RWPE1 (cell line): Measurements from ENCODE around the gene KL.

Experiments used
- CTCF ChIA-PET: fragments of 350-600 bp; sonication (Branson Sonifier 250); formaldehyde crosslinking; extraction: SDS; loops from one replicate; lab custom pipeline; 2021; lab: Yijun Ruan, JAX
- POLR2A ChIA-PET: fragments of 400-600 bp; formaldehyde crosslinking; extraction: SDS; loops from one replicate; lab custom pipeline; 2020; ENCODE audit warnings: antibody characterized with exemption; ENCODE audit not compliant: low non-redundant PET; lab: Yijun Ruan, JAX
- DNase-seq: peaks from one replicate; pipeline ENCODE4 v3.0.0; 2012; ENCODE audit warnings: low spot score
- H3K27ac ChIP-seq: fragments of 450-650 bp; 2 replicates; pipeline ENCODE4 v1.5.1; 2017
- TF ChIP-seq, protein P1 (sequence below): fragments of 450-650 bp; conservative IDR thresholded peaks from 2 replicates; pipeline ENCODE4 v1.5.1; 2017; ENCODE audit warnings: low read depth, mild to moderate bottlenecking

KL gene

DNA sequence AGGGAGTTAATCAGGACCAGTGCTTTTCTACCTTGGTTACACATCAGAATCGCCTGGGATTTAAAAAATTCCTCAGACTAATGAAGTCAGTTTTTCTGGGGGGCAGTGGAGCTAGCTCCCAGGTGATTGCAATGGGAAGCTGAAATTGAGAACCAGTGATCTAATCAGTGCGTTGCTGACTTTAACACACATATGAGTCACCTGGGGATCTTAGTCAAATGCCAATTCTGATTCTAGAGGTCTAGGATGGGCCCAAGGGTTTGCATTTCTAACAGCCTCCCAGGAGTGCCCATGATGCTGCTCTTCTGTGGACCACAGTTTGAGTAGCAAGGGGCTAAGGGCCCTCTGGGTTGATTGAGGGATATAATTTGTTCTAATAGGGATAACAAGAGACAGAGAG lies 54.5 kb downstream of the KL start:
- TF ChIP-seq, protein P1, sequence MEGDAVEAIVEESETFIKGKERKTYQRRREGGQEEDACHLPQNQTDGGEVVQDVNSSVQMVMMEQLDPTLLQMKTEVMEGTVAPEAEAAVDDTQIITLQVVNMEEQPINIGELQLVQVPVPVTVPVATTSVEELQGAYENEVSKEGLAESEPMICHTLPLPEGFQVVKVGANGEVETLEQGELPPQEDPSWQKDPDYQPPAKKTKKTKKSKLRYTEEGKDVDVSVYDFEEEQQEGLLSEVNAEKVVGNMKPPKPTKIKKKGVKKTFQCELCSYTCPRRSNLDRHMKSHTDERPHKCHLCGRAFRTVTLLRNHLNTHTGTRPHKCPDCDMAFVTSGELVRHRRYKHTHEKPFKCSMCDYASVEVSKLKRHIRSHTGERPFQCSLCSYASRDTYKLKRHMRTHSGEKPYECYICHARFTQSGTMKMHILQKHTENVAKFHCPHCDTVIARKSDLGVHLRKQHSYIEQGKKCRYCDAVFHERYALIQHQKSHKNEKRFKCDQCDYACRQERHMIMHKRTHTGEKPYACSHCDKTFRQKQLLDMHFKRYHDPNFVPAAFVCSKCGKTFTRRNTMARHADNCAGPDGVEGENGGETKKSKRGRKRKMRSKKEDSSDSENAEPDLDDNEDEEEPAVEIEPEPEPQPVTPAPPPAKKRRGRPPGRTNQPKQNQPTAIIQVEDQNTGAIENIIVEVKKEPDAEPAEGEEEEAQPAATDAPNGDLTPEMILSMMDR = no peak
- CTCF ChIA-PET = interaction anchor here (0.6 kb wide), 1 partner anchor 12 kb away, joined by 4 read pairs; no protein-coding TSS in a partner anchor
- DNase-seq = peak; percentile 15
- H3K27ac ChIP-seq = no peak overlapping the region
- POLR2A ChIA-PET = no interaction called here

DNA sequence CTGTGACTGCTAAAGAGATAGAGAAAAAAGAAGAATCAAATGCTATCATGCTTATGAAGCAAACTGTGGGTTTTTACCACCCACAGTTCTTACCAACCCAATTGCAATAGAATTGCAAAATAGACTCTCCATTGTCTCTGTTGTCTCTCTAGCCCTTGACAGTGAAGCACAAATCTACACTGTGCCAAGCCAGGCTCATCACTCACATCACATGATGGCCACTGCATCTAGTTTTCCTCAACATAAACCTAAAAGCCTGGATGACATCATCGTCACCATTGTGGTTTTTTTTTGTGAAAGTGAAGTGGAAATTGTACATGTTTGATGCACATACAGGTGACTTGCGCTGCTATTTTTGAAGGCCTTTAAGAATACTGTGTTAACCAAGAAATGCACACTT lies 56.1 kb downstream of the KL start:
- no peak overlapping the region for H3K27ac ChIP-seq
- no peak for DNase-seq

DNA sequence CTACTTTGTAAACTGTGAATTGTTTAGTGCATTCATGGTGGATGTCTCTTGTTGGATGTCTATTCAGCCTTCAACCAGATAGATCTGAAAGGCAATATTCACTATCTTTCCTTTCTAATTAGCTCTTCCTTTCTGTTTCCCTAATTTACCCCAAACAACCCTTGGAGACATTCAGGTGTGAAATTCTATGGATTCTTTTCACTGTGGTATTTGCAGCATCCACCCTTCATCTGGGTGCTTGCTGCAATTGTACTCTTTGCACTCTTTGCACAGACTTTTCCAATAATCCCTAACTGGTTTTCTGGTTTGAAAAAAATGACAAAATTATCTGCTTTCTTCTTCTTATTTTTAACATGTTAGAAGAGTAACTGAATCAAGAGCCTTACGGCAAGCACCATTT lies 56.5 kb downstream of the KL start:
- ChIA-PET POLR2A (no interaction called here), CTCF (no interaction called here)
- no peak for DNase-seq
- no peak overlapping the region for H3K27ac ChIP-seq
- TF ChIP-seq, protein P1 = no peak

More for the DNA sequence above, 56.1 kb downstream of the KL start:
- CTCF ChIA-PET = no interaction called here
- TF ChIP-seq, protein P1 = no peak
- POLR2A ChIA-PET = no interaction called here

DNA sequence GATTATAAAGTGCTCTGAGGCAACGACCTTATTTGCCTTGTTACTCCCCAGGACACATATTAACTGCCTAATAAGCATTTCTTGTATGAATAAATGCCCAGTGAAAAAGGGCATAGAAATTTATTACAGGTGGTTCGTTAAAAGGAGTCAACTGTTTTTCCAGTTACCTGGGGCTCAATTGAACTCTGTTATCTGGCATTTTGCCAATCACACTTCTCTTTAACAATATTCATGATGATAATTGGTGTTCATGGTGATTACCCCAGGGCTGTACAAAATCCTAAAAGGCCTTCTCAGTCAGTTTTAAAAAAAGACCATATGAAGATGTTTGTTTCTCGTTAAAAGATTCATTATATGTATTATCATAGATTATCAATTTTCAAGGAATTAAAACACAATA lies 57.1 kb downstream of the KL start:
- TF ChIP-seq, protein P1 = no peak
- H3K27ac ChIP-seq = no peak overlapping the region
- ChIA-PET POLR2A (no interaction called here), CTCF (no interaction called here)
- DNase-seq = no peak

DNA sequence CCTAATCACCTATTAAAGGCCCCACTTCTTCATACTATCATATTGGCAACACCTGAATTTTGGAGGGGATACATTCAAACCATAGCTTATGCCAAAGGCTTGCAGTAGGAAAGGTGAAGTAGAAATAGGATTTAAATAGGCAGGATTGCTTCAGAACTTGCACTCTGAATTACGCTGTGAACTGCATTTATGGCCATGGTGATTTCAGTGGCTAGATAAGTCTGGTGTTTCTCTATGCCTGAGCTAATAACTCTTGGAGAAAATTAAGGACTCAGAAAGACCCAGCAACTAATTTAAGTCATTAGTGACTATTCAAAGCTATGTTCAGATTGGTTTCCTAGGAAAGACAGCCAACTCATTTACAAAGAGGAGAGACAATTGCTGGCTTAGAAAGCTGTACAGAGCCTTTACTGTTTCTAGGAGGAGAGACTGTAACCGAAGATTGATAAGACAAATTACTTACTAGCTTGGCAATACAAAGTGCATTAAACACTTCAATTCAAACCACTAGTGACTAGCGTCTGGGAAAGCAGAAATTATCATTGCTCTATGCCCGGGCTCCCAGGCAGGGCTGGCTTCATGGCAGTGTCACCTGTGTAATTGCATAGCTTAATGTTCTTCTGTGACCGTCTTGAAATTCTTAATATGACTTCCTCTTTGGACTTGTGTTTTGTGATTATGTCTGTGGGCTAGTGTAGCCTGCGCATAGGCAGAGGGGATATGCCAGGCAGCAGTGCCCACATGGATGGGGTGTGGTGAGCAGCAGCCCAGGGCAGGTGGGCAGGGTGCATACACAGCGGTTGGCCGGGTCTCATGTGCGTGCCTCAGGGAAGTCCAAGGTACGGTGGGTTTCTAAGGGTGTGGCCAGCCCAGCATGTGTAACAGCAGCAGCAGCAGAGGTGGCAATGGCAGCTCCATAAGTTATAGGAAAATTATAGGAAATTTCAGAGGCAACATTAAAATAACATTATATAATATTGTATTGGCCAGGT lies 60.1 kb downstream of the KL start:
- POLR2A ChIA-PET = no interaction called here
- TF ChIP-seq, protein P1 = no peak
- no peak for DNase-seq
- CTCF ChIA-PET = interaction anchor here (0.6 kb wide), 1 partner anchor 1113 kb away, joined by 4 read pairs; no protein-coding TSS in a partner anchor
- H3K27ac ChIP-seq = no peak overlapping the region

DNA sequence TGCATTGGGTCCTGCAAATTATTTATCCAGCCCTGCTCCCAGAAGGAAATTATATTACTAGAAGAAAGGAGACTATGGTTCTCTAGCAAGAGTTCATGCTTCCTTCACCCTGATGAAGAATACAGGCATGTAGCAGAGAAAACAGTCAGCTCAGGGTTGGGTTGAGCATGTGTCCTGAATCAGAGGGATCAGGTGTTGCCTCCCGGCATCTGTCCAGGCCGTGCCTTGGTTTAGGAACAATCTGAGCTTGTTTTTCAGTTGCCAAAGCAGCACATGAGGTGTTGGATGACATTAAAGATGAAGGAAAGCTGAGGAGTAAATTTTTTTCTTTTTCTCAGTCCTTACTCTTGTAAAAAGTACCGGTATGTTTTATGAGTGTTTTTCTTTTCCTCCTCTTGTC lies 62.0 kb downstream of the KL start:
- H3K27ac ChIP-seq = no peak overlapping the region
- DNase-seq = no peak
- TF ChIP-seq, protein P1 = no peak
- ChIA-PET CTCF (interaction anchor here (1.0 kb wide), 1 partner anchor 17 kb away, joined by 4 read pairs; no protein-coding TSS in a partner anchor), POLR2A (no interaction called here)
